Left cardiac atrium (tissue), 4 donors: Measurements from ENCODE around the gene LMTK3. TPM values are rescaled to one million over a fixed set of nuclear protein-coding genes. Genes with fewer than 3 reads are reported as not detected.

Experiments used
- ATAC-seq, 2 donors: fragments of 200-7000 bp; cut with Tn5 transposase; one replicate each; pipeline ENCODE4 v1.9.1; 2020; ENCODE audit warnings: mild to moderate bottlenecking in 2 of 2, moderate library complexity in 2 of 2
- DNase-seq: peaks from one replicate; pipeline ENCODE4 v3.0.0-alpha.2; 2020
- intact Hi-C, 2 donors: fragments of 100-400 bp; cut with DNase I; formaldehyde crosslinking; loops; one replicate each; pipeline versions ENCODE4 v1.14.1 to v1.15.1; 2022 to 2023
- total RNA-seq, 2 donors: library from RNA; stranded (reverse); fragmentation: NEBNext Ultra II Directional; extraction: Animal tissue kit (Norgen Biotek cat#: 25700); gene quantifications; one replicate each; pipeline ENCODE4 v1.2.1, GENCODE V29; 2021
- donor health status: DM: no; HTN: yes; CAD: no.
- donor health status: DM: no; HTN: yes; CAD: no; lungs with severe emphysema.
- donor health status: DM: yes; HTN: yes; CAD: no.
- donor health status: Dilated cardiomyopathy.

The LMTK3 gene
- total RNA-seq, 2 donors from 2014 or later = 2.0 to 2.9 TPM

- intact Hi-C loops = no loop called here
- DNase-seq (no peak), ATAC-seq (no peak)
Measured at GRCh38 chr19:48466561-48467325, 44.9 kb downstream of the LMTK3 start.

DNA sequence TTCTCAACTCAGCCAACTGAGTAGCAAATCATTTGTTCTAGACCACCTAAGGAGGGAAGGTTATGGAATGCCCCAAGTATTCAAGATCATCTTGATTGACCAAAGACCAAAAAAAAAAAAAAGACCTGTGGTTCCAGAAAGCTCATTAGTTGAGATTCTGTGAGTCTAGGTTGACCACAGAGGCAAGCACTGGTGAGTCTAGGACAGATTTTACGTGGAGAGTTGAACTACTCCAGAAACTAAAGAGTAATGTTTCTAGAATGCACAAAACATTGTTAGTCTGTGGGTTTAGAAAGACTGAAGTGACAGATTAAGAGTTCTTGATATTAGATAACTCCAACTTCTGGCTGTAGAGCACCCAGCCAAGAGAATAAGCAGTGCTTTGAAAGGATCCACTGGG, 46.4 kb downstream of the LMTK3 start:
- no peak for DNase-seq
- ATAC-seq = no peak
- intact Hi-C loops = no loop called here

DNA sequence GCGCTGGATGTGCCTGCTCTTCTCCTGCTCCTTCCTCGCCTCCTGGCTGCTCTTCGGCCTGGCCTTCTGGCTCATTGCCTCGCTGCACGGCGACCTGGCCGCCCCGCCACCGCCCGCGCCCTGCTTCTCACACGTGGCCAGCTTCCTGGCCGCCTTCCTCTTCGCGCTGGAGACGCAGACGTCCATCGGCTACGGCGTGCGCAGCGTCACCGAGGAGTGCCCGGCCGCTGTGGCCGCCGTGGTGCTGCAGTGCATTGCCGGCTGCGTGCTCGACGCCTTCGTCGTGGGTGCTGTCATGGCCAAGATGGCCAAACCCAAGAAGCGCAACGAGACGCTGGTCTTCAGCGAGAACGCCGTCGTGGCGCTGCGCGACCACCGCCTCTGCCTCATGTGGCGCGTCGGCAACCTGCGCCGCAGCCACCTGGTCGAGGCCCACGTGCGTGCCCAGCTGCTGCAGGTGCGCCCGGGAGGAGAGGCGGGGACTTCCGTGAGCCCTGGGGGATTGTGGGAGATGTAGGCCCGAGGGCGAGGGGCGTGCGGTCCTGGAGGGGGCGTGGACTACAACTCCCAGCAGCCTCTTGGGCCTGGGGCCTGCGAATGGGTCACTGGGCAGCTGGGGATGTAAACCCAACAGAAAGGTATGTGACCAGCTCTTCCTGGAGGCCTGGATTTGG, 49.5 kb downstream of the LMTK3 start:
- DNase-seq = no peak
- peak in 1 of 2 donors; percentile 23 for ATAC-seq
- intact Hi-C loops = no loop called here

DNA sequence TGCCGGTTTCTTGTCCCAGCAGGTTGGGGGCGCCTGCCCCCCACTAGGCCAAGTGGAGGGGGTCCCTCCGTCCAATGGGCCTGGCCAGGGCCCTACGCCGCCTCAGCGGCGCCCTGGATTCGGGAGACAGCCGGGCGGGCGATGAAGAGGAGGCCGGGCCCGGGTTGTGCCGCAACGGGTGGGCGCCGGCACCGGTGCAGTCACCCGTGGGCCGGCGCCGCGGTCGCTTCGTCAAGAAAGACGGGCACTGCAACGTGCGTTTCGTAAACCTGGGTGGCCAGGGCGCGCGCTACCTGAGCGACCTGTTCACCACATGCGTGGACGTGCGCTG, 50.0 kb downstream of the LMTK3 start:
- no peak for DNase-seq
- intact Hi-C loops = no loop called here
- ATAC-seq = no peak

DNA sequence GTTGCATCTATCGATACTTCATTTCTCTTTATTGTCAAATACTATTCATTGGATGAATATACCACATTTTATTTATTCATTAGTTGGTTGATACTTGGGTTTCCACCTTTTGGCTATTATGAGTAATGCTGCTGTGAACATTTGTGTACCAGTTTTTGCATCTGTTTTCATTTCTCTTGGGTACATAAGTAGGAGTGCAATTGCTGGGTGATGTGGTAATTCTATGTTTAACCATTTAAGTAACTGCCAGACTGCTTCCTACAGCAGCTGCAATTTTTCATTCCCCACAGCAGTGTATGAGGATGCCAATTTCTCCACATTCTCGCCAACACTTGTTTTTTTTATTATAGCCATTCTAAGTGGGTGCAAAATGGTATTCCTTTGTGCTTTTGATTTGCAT, 53.6 kb downstream of the LMTK3 start:
- ATAC-seq (no peak), DNase-seq (no peak)
- intact Hi-C loops = no loop called here

DNA sequence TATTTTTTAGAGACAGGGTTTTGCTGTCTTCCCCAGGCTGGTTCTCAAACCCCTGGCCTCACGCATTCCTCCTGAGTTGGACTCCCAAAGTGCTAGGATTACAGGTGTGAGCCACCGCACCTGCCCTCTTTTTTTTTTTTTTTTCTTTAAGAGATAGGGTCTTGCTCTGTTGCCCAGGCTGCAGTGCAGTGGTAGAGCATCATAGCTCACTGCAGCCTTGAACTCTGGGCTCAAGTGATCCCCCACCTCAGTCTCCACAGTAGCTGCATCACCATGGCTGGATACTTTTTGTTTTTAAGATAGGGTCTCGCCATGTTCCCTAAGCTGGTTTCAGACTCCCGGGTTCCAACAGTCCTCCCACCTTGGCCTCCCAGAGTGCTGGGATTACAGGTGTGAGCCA, 54.8 kb downstream of the LMTK3 start:
- DNase-seq (no peak), ATAC-seq (no peak)
- intact Hi-C loops = no loop called here

- ATAC-seq = no peak
- DNase-seq = no peak
- intact Hi-C loops = no loop called here
Measured at GRCh38 chr19:48455908-48456562, 55.6 kb downstream of the LMTK3 start.

- intact Hi-C loops = no loop called here
- DNase-seq (no peak), ATAC-seq (no peak)
Measured at GRCh38 chr19:48455171-48455907, 56.3 kb downstream of the LMTK3 start, which contains the start of gene KCNJ14. TSS of gene KCNJ14 (plus strand) at chr19:48455574. CDS start at chr19:48461725, 6,151 bp downstream.

DNA sequence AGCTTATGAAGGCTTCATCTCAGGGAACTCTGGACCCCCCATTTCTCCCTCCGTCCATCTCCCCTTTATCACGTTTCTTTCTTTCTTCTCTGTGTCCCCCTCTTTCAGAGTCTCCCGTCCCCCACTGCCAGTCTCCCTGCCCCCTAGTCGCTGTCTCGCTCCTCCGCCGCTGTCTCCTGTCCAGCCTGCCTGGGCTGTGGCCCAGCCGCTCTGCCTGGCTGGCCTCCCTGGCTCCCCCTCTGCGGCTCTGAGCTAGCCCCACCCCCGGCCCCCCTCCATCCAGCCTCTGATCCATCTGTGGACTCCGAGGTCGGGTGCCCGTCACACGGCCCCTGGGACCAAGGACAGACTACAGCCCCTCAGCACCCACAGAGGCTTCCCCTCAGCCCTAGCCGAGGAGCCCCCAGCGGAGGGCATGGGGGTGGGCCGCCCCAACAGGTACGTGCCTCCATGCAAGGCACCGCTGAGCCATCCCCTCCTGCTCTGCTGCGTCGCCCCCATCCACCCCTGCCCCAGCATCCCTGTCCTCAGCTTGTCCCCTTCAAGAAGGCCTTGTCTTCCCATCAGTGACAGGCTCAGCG, 57.4 kb downstream of the LMTK3 start:
- DNase-seq (no peak), ATAC-seq (peak in 1 of 2 donors; percentile 5)
- intact Hi-C loops = no loop called here

DNA sequence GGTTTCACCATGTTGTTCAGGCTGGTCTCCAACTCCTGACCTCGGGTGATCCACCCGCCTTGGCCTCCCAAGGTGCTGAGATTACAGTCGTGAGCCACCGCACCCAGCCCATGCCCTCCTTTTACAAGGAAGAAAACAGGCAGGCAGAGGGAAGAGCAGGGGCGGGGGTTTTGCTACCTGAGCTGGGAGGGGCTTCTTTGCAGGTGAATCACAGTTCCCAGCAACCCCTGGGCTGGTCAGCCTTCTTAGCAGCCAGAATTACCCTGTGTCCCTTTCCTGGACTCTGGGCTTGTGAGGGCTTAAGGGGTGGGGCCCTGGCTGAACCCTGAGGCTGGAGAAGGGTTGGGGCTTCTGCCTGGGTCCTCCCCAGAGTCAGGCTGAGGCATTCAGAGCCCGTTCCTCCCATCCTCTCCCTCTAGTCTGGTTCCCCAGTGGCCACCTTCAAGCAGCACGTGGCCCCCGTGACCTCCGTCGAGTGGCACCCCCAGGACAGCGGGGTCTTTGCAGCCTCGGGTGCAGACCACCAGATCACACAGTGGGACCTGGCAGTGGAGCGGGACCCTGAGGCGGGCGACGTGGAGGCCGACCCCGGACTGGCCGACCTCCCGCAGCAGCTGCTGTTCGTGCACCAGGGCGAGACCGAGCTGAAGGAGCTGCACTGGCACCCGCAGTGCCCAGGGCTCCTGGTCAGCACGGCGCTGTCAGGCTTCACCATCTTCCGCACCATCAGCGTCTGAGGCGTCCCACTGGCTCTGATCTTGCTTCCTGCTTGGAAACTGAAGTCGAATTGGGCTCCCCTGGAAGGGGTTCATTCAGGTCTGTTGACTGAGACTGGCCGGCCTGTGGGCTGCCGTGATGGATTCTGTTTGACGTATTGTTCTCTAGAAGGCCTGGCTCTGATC, 59.1 kb downstream of the LMTK3 start:
- intact Hi-C loops = no loop called here
- ATAC-seq = no peak
- DNase-seq = no peak

- no peak for DNase-seq
- intact Hi-C loops = no loop called here
- no peak for ATAC-seq
Measured at GRCh38 chr19:48451624-48452023, 60.0 kb downstream of the LMTK3 start.

DNA sequence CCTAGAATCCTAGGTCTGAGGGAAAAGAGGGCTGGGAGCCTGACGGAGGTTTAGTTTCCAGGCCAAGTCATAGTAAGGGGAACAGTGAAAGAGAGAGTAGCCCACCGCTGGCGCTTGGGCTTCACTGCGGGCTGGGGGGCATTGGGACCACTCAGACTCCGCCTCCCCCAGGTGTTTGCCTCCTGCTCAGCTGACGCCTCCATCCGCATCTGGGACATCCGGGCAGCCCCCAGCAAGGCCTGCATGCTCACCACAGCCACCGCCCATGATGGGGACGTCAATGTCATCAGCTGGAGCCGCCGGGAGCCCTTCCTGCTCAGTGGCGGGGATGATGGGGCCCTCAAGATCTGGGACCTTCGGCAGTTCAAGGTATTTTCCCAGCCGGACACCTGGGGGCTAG, 60.8 kb downstream of the LMTK3 start:
- DNase-seq = no peak
- no peak for ATAC-seq
- intact Hi-C loops = no loop called here

GRCh38 chr19:48450441-48450840, 61.2 kb downstream of the LMTK3 start:
- ATAC-seq (no peak), DNase-seq (no peak)
- intact Hi-C loops = no loop called here

- DNase-seq (no peak), ATAC-seq (no peak)
- intact Hi-C loops = no loop called here
Measured at GRCh38 chr19:48448563-48448962, 63.1 kb downstream of the LMTK3 start.

- no peak for DNase-seq
- intact Hi-C loops = no loop called here
- no peak for ATAC-seq
Measured at GRCh38 chr19:48446579-48446978, 65.1 kb downstream of the LMTK3 start.

GRCh38 chr19:48445606-48446481, 65.8 kb downstream of the LMTK3 start, which contains the start of gene GRWD1:
TSS of gene GRWD1 (plus strand) at chr19:48445983. CDS start at chr19:48446006, 23 bp downstream.
- ATAC-seq = peak; percentile 90 to 94
- intact Hi-C loops = no loop called here
- DNase-seq = peak; percentile 95

DNA sequence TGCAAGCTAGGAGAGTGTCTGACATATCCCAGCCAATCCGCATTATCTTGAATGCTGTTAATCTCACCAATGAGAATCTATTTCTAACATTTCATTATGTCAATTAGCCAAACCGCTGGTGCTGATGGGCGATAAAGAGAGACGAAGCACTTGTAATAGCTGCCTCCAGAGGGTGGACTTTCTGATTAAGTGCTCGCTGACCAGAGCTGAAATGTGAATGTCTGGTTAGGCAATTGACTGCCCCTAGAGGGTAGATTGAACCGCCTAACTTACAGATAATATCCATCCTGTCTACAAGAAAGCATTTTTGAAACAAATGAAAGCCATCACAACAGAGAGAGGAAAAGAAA, 66.4 kb downstream of the LMTK3 start:
- ATAC-seq = peak; percentile 73 to 83
- no peak for DNase-seq
- intact Hi-C loops = no loop called here

DNA sequence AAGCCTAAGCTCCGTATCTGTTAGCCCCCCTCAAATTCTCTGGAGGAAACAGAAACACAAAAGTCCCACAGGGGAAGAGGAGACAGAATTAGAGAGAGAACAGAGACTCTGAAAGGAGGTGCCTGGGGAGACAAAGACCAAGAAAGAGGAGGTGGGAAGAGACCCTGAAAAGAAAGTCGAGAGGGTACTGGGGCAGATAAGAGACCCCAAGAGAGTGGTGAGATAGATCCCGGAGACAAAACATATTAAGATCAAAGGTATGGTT, 66.8 kb downstream of the LMTK3 start:
- no peak for ATAC-seq
- intact Hi-C loops = no loop called here
- DNase-seq = no peak
